Endothelial cell of umbilical vein (primary cell): ENCODE results near the gene TTYH3. TPM values are rescaled to one million over a fixed set of nuclear protein-coding genes. Genes with fewer than 3 reads are reported as not detected.

ENCODE experiments used
- BruUV-seq: library from RNA; stranded (reverse); fragments of 400-500 nt; replicated peaks from 2 replicates; lab custom pipeline; 2021; lab: Mats Ljungman, UMichigan
- CTCF ChIA-PET: fragments of 300-600, 350-600 bp; sonication (Branson Sonifier 250); formaldehyde crosslinking; loops from one replicate; lab custom pipeline; 2021; ENCODE audit warnings: antibody characterized with exemption, inconsistent platforms; lab: Charles Lee
- POLR2A ChIA-PET: fragments of 300-600, 350-600 bp; sonication (Branson Sonifier 250); formaldehyde crosslinking; loops from one replicate; lab custom pipeline; 2021; ENCODE audit warnings: antibody characterized with exemption, inconsistent platforms; lab: Charles Lee
- DNase-seq: peaks from one replicate; pipeline ENCODE4 v3.0.0-alpha.2; 2011; ENCODE audit warnings: low read depth, low spot score
- FAIRE-seq: peaks from 2 replicates; lab custom pipeline; 2011; peaks lifted over from hg19 to GRCh38; lab: Jason Lieb, UNC
- H2AFZ ChIP-seq: 2 replicates; pipeline ENCODE4 v1.6.0; 2012; ENCODE audit warnings: low read depth, low read length, control low read depth, inconsistent platforms
- H3K27ac ChIP-seq: 2 replicates; pipeline ENCODE4 v1.5.1; 2011; ENCODE audit warnings: low read depth, mild to moderate bottlenecking, control low read depth, low read length, moderate library complexity; ENCODE audit not compliant: insufficient read depth
- H3K27me3 ChIP-seq, 2 experiments: 2 replicates each; pipeline versions ENCODE4 v1.6.0 to v1.6.1; 2011; ENCODE audit warnings: low read length in 2 of 2, mixed read lengths in 1 of 2; ENCODE audit not compliant: control insufficient read depth in 2 of 2, insufficient read depth in 2 of 2
- H3K36me3 ChIP-seq, 2 experiments: 2 replicates in 1 of 2; 3 replicates in 1 of 2; pipeline ENCODE4 v1.5.1; 2011; ENCODE audit warnings: low read length in 2 of 2, mild to moderate bottlenecking in 1 of 2, moderate library complexity in 1 of 2; ENCODE audit not compliant: control insufficient read depth in 2 of 2, insufficient read depth in 2 of 2; ENCODE audit errors: extremely low read depth in 1 of 2
- H3K4me1 ChIP-seq: 3 replicates; pipeline ENCODE4 v1.5.1; 2011; ENCODE audit warnings: mild to moderate bottlenecking, low read length; ENCODE audit not compliant: control insufficient read depth, insufficient read depth; ENCODE audit errors: extremely low read depth
- H3K4me2 ChIP-seq: 2 replicates; pipeline ENCODE4 v1.6.1; 2011; ENCODE audit warnings: low read length, control low read depth, mixed read lengths; ENCODE audit not compliant: insufficient read depth
- H3K4me3 ChIP-seq, 3 experiments: fragments of 200-600 bp in 1 of 3; sonication (generic), shearing (Covaris generic) in 1 of 3; replicated peaks in 1 of 3; 2 replicates each; pipeline ENCODE4 v1.5.1; 2011 to 2016; ENCODE audit warnings: control low read depth in 3 of 3, low read length in 3 of 3, mild to moderate bottlenecking in 2 of 3, inconsistent platforms in 1 of 3, low read depth in 1 of 3, moderate library complexity in 1 of 3; ENCODE audit not compliant: insufficient read depth in 1 of 3
- H3K79me2 ChIP-seq: 2 replicates; pipeline ENCODE4 v1.6.0; 2012; ENCODE audit warnings: low read length, inconsistent platforms; ENCODE audit not compliant: control insufficient read depth, insufficient read depth
- H3K9ac ChIP-seq: replicated peaks from 2 replicates; pipeline ENCODE3; 2011; ENCODE audit warnings: low read length, control low read depth; ENCODE audit not compliant: insufficient read depth; ENCODE audit errors: extremely low read depth
- H3K9me1 ChIP-seq: replicated peaks from 3 replicates; pipeline ENCODE4 v1.6.0; 2011; ENCODE audit warnings: mild to moderate bottlenecking, low read length; ENCODE audit not compliant: control insufficient read depth, insufficient read depth; ENCODE audit errors: extremely low read depth
- H3K9me3 ChIP-seq: replicated peaks from 2 replicates; pipeline ENCODE4 v1.5.1; 2012; ENCODE audit warnings: low read length, inconsistent platforms; ENCODE audit not compliant: control insufficient read depth, insufficient read depth
- H4K20me1 ChIP-seq: replicated peaks from 2 replicates; pipeline ENCODE3; 2011; ENCODE audit warnings: mild to moderate bottlenecking, low read length; ENCODE audit not compliant: control insufficient read depth, insufficient read depth; ENCODE audit errors: extremely low read depth
- EZH2 ChIP-seq: IDR thresholded peaks from 2 replicates; pipeline ENCODE4 v1.6.1; 2012; ENCODE audit warnings: borderline replicate concordance, low read depth, mild to moderate bottlenecking, moderate library complexity, low read length, inconsistent platforms; ENCODE audit not compliant: severe bottlenecking
- FOS ChIP-seq: IDR thresholded peaks from 2 replicates; pipeline ENCODE4 v1.6.1; 2011; ENCODE audit warnings: mild to moderate bottlenecking, low read length, moderate library complexity, borderline replicate concordance; ENCODE audit not compliant: insufficient read depth
- GATA2 ChIP-seq: IDR thresholded peaks from 2 replicates; pipeline ENCODE4 v1.7.0; 2011; ENCODE audit warnings: low read depth, mild to moderate bottlenecking, moderate library complexity, mixed read lengths, low read length; ENCODE audit not compliant: insufficient read length, insufficient read depth
- JUN ChIP-seq: IDR thresholded peaks from 2 replicates; pipeline ENCODE4 v1.6.1; 2011; ENCODE audit warnings: borderline replicate concordance, low read depth; ENCODE audit not compliant: insufficient read length, insufficient read depth
- MYC ChIP-seq: IDR thresholded peaks from one replicate; pipeline ENCODE4 v1.6.1; 2011; ENCODE audit warnings: mild to moderate bottlenecking, low read depth, low read length
- POLR2A ChIP-seq: IDR thresholded peaks from 2 replicates; pipeline ENCODE4 v1.6.1; 2012; ENCODE audit warnings: low read depth, mild to moderate bottlenecking, control low read depth, low read length
- POLR2AphosphoS5 ChIP-seq: IDR thresholded peaks from 2 replicates; pipeline ENCODE4 v1.6.1; 2012; ENCODE audit warnings: low read depth, mild to moderate bottlenecking, control low read depth, low read length, moderate library complexity; ENCODE audit not compliant: insufficient read depth
- dilution Hi-C: fragments of 300-500 bp; cut with MboI; formaldehyde crosslinking; loops from one replicate; pipeline ENCODE4 v1.15.0; 2019; ENCODE audit warnings: low sequenced_read_pairs; ENCODE audit not compliant: extremely low pct_ligation_motif_present
- intact Hi-C: fragments of 100-400 bp; cut with micrococcal nuclease; formaldehyde crosslinking; loops from one replicate; pipeline ENCODE4 v1.10.0; 2022
- polyA plus RNA-seq, 4 experiments: library from polyadenylated mRNA; depleted of rRNA in 3 of 4; stranded (reverse) in 3 of 4; unstranded in 1 of 4; fragments of >200 nt; gene quantifications; 2 replicates each; pipeline versions ENCODE4 v1.2.1 to v1.2.3, GENCODE V29; 2011 to 2012; ENCODE audit warnings: missing spikeins in 1 of 4
- total RNA-seq: library from RNA; stranded (reverse); gene quantifications from 2 replicates; pipeline ENCODE4 v1.2.3, GENCODE V29; 2021
- TF ChIP-seq, protein P1 (sequence below): IDR thresholded peaks from 2 replicates; pipeline ENCODE4 v1.6.1; 2011; ENCODE audit not compliant: insufficient read depth, insufficient read length
- TF ChIP-seq, protein P2 (sequence below), 2 donors: IDR thresholded peaks; 1 replicate in 1 of 2; 2 replicates in 1 of 2; pipeline ENCODE4 v1.5.1; 2011; ENCODE audit warnings: low read length in 2 of 2, mild to moderate bottlenecking in 2 of 2, moderate library complexity in 2 of 2, control low read depth in 1 of 2, inconsistent platforms in 1 of 2, low read depth in 1 of 2; ENCODE audit not compliant: insufficient read depth in 1 of 2; ENCODE audit errors: extremely low read depth in 1 of 2

Gene TTYH3
- total and polyA plus RNA-seq, 2 donors (not counting 3 experiments of a cell fraction or from before 2014, with no cell fraction given) = 143 to 280 TPM

DNA sequence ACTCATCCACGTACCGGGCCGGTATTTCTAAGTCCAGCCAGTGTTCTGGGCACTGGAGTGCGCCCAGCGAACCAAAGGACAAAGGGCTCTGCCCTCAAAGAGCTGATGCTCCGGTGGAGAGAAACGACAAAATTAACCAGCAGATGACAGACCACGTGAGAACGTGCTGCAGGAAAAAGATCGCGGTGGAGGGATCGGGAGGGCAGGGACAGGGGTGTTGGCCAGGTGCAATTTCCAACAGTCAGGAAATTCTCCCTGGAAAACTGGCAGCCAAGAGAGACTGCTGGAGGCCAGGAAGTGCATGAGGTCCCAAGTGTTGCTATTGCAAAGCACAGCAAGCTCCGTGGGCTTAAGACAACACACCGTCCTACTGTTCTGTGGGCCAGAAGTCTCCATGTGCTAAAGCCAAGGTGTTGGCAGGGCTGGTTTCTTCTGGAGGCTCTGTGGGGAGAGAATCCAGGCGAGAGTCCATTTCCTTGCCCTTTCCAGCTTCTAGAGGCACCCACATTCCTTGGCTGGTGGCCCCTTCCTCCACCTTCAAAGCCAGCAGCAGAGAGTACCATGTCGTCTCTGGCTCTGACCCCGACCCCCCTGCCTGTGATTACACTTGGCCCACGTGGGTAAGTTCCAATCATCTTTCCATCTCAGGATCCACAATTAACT lies 34.9 kb downstream of the TTYH3 start:
- FAIRE-seq (no peak), DNase-seq (no peak)
- dilution Hi-C loops = no loop called here
- BruUV-seq = no TSS peak
- Histone ChIP-seq H3K9me3 (no peaks in the 10 kb centered on the region), H3K27me3 (peaks cover 0 to 3% of the 10 kb centered on the region in 2 experiments), H3K4me2 (no peak overlapping the region), H3K9me1 (no peaks in the 10 kb centered on the region), H3K27ac (no peak overlapping the region), H3K4me3 (no peak overlapping the region), H3K4me1 (peaks cover 14% of the 10 kb centered on the region), H3K36me3 (peaks cover 2 to 8% of the 10 kb centered on the region in 2 experiments), H3K79me2 (no peaks in the 10 kb centered on the region), H4K20me1 (no peaks in the 10 kb centered on the region), H2AFZ (no peak overlapping the region), H3K9ac (no peak overlapping the region)
- intact Hi-C loops = loop anchor here (5.0 kb wide), 1 partner anchor 636 kb away; the partner anchor contains the start of gene SDK1
- ChIA-PET POLR2A (no interaction called here), CTCF (interaction anchor here (0.7 to 1.4 kb wide), 3 partner anchors 23 to 58 kb away, joined by 3 to 4 read pairs (median 3); partner anchors contain the start of gene TTYH3)
- TF ChIP-seq POLR2AphosphoS5 (no peak), MYC (no peak), JUN (no peak), POLR2A (no peak), FOS (no peak), GATA2 (no peak), EZH2 (no peak)
- TF ChIP-seq, protein P1, sequence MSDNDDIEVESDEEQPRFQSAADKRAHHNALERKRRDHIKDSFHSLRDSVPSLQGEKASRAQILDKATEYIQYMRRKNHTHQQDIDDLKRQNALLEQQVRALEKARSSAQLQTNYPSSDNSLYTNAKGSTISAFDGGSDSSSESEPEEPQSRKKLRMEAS = no peak
- TF ChIP-seq, protein P2, sequence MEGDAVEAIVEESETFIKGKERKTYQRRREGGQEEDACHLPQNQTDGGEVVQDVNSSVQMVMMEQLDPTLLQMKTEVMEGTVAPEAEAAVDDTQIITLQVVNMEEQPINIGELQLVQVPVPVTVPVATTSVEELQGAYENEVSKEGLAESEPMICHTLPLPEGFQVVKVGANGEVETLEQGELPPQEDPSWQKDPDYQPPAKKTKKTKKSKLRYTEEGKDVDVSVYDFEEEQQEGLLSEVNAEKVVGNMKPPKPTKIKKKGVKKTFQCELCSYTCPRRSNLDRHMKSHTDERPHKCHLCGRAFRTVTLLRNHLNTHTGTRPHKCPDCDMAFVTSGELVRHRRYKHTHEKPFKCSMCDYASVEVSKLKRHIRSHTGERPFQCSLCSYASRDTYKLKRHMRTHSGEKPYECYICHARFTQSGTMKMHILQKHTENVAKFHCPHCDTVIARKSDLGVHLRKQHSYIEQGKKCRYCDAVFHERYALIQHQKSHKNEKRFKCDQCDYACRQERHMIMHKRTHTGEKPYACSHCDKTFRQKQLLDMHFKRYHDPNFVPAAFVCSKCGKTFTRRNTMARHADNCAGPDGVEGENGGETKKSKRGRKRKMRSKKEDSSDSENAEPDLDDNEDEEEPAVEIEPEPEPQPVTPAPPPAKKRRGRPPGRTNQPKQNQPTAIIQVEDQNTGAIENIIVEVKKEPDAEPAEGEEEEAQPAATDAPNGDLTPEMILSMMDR (IDR thresholded peaks at IDR 0.05; ENCODE audit: extremely low read depth in 1 of 2, insufficient read depth in 1 of 2, low read depth in 1 of 2, low read length in 2 of 2) = no peak
